HL-60 (cell line): ENCODE data around the gene MUC6.

Experiments
- POLR2AphosphoS5 ChIP-seq: IDR thresholded peaks from 2 replicates; pipeline ENCODE4 v1.6.1; 2012; ENCODE audit warnings: low read depth
- TF ChIP-seq, protein P1 (sequence below): IDR thresholded peaks from one replicate; pipeline ENCODE4 v1.5.1; 2011; ENCODE audit warnings: low read length, control low read depth, inconsistent platforms; ENCODE audit not compliant: insufficient read depth
- TF ChIP-seq, protein P2 (sequence below): IDR thresholded peaks from 2 replicates; pipeline ENCODE4 v1.6.1; 2012; ENCODE audit warnings: low read depth; ENCODE audit not compliant: insufficient replicate concordance

DNA sequence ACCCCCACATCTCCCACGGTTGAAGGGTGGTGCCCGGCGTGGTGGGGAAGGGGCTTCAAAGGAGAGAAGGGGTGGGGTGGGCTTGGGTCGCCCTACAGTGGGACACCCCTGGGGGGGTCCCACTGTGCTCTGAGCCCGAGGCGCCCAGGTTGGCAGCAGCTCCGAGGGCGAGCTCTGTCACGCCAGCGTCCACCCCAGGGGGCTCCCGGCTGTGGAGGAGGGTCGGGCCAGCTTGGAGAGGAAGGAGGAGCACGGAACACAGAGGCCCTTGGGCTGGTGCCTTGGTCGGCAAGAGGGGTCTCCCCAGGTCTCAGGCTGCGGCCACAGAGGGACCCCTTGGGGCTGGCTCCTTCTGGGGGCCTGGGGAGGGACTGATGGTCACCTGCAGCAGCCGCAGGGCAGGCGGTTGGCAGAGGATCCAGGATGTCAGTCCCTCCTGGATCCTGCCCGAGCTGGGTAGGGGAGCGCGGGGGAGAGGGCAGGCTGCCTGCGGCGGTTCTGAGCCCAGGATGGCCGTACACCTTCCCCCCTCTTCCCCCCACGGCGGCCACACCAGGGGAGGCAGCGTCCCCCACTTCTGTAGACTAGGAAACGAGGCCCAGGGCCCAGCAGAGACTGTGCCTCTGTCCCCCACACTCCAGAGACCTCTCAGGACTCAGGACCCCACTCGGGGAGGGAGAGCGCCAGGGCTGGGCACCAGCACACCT, 788 bp downstream of the MUC6 start:
- TF ChIP-seq, protein P1, sequence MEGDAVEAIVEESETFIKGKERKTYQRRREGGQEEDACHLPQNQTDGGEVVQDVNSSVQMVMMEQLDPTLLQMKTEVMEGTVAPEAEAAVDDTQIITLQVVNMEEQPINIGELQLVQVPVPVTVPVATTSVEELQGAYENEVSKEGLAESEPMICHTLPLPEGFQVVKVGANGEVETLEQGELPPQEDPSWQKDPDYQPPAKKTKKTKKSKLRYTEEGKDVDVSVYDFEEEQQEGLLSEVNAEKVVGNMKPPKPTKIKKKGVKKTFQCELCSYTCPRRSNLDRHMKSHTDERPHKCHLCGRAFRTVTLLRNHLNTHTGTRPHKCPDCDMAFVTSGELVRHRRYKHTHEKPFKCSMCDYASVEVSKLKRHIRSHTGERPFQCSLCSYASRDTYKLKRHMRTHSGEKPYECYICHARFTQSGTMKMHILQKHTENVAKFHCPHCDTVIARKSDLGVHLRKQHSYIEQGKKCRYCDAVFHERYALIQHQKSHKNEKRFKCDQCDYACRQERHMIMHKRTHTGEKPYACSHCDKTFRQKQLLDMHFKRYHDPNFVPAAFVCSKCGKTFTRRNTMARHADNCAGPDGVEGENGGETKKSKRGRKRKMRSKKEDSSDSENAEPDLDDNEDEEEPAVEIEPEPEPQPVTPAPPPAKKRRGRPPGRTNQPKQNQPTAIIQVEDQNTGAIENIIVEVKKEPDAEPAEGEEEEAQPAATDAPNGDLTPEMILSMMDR = no peak
- TF ChIP-seq POLR2AphosphoS5 = no peak
- TF ChIP-seq, protein P2, sequence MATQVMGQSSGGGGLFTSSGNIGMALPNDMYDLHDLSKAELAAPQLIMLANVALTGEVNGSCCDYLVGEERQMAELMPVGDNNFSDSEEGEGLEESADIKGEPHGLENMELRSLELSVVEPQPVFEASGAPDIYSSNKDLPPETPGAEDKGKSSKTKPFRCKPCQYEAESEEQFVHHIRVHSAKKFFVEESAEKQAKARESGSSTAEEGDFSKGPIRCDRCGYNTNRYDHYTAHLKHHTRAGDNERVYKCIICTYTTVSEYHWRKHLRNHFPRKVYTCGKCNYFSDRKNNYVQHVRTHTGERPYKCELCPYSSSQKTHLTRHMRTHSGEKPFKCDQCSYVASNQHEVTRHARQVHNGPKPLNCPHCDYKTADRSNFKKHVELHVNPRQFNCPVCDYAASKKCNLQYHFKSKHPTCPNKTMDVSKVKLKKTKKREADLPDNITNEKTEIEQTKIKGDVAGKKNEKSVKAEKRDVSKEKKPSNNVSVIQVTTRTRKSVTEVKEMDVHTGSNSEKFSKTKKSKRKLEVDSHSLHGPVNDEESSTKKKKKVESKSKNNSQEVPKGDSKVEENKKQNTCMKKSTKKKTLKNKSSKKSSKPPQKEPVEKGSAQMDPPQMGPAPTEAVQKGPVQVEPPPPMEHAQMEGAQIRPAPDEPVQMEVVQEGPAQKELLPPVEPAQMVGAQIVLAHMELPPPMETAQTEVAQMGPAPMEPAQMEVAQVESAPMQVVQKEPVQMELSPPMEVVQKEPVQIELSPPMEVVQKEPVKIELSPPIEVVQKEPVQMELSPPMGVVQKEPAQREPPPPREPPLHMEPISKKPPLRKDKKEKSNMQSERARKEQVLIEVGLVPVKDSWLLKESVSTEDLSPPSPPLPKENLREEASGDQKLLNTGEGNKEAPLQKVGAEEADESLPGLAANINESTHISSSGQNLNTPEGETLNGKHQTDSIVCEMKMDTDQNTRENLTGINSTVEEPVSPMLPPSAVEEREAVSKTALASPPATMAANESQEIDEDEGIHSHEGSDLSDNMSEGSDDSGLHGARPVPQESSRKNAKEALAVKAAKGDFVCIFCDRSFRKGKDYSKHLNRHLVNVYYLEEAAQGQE = no peak
